T-cell (primary cell): ENCODE results near the gene SLC5A1. TPM values are rescaled to one million over a fixed set of nuclear protein-coding genes. Genes with fewer than 3 reads are reported as not detected.

Experiments used
- ATAC-seq, 4 experiments: fragments of 200-7000 bp in 3 of 4; fragments of 150-1000 bp in 1 of 4; cut with Tn5 transposase; replicated peaks in 1 of 4; 1 replicate in 3 of 4; 2 replicates in 1 of 4; pipeline ENCODE4 v1.10.0; 2021; ENCODE audit warnings: moderate library complexity in 3 of 4, mild to moderate bottlenecking in 2 of 4, moderate number of reproducible peaks in 1 of 4
- CTCF ChIA-PET, 2 donors: fragments of 300-600 bp; sonication (Branson Sonifier 250); formaldehyde crosslinking; loops; one replicate each; lab custom pipeline; 2022; ENCODE audit warnings: antibody characterized with exemption in 2 of 2; lab: Charles Lee
- POLR2A ChIA-PET, 2 donors: fragments of 300-600 bp; sonication (Branson Sonifier 250); formaldehyde crosslinking; loops; one replicate each; lab custom pipeline; 2022; ENCODE audit warnings: antibody characterized with exemption in 2 of 2; lab: Charles Lee
- DNase-seq, 35 experiments: peaks; one replicate each; pipeline versions ENCODE4 v3.0.0 to v3.0.0-alpha.2; 2013 to 2023
- H3K27ac ChIP-seq: one replicate; pipeline ENCODE4 v1.5.1; 2013; ENCODE audit warnings: low read length
- H3K27me3 ChIP-seq, 2 experiments: replicated peaks in 1 of 2; 1 replicate in 1 of 2; 2 replicates in 1 of 2; pipeline versions ENCODE4 v1.6.1 to v1.7.0; 2013; ENCODE audit warnings: low read length in 1 of 2, mixed read lengths in 1 of 2; ENCODE audit not compliant: control insufficient read depth in 2 of 2, insufficient read depth in 2 of 2; ENCODE audit errors: extremely low read depth in 1 of 2
- H3K36me3 ChIP-seq, 2 donors: 1 replicate in 1 of 2; 2 replicates in 1 of 2; pipeline versions ENCODE4 v1.6.1 to v1.7.0; 2013; ENCODE audit warnings: low read length in 1 of 2; ENCODE audit not compliant: control insufficient read depth in 2 of 2, insufficient read depth in 1 of 2; ENCODE audit errors: extremely low read depth in 1 of 2
- H3K4me1 ChIP-seq, 2 experiments: 1 replicate in 1 of 2; 2 replicates in 1 of 2; pipeline versions ENCODE4 v1.6.1 to v1.7.0; 2013; ENCODE audit warnings: low read length in 2 of 2, mixed read lengths in 1 of 2; ENCODE audit not compliant: insufficient read depth in 2 of 2, control insufficient read depth in 1 of 2; ENCODE audit errors: extremely low read depth in 1 of 2
- H3K4me3 ChIP-seq, 2 donors: 1 replicate in 1 of 2; 2 replicates in 1 of 2; pipeline versions ENCODE4 v1.5.1 to v1.7.0; 2013; ENCODE audit warnings: mild to moderate bottlenecking in 2 of 2, low read length in 1 of 2, moderate library complexity in 1 of 2; ENCODE audit not compliant: control insufficient read depth in 1 of 2; ENCODE audit errors: extremely low read depth in 1 of 2
- H3K9me3 ChIP-seq: 2 replicates; pipeline ENCODE4 v1.7.0; 2013
- H3K27ac Mint-ChIP-seq, 2 donors: one replicate each; pipeline ENCODE4 v1.8.0; 2020 to 2021; ENCODE audit warnings: mild to moderate bottlenecking in 2 of 2, mixed read lengths in 2 of 2
- H3K27me3 Mint-ChIP-seq, 2 donors: one replicate each; pipeline ENCODE4 v1.8.0; 2021 to 2022; ENCODE audit warnings: mixed read lengths in 2 of 2
- H3K36me3 Mint-ChIP-seq: one replicate; pipeline ENCODE4 v1.8.0; 2021; ENCODE audit warnings: mixed read lengths
- H3K4me1 Mint-ChIP-seq, 3 donors: one replicate each; pipeline ENCODE4 v1.8.0; 2020 to 2022; ENCODE audit warnings: mixed read lengths in 3 of 3, mild to moderate bottlenecking in 1 of 3
- H3K4me3 Mint-ChIP-seq, 3 donors: one replicate each; pipeline ENCODE4 v1.8.0; 2020 to 2022; ENCODE audit warnings: mild to moderate bottlenecking in 3 of 3, mixed read lengths in 3 of 3, moderate library complexity in 3 of 3
- H3K9me3 Mint-ChIP-seq, 3 donors: one replicate each; pipeline ENCODE4 v1.8.0; 2020 to 2022; ENCODE audit warnings: mixed read lengths in 3 of 3
- WGBS: methylation state at CpG from one replicate; pipeline ENCODE4 v1.1.5; 2013; ENCODE audit warnings: missing lambda C conversion rate; ENCODE audit not compliant: insufficient coverage; 5-methylcytosine and 5-hydroxymethylcytosine counted together
- total RNA-seq, 35 experiments: library from RNA in 6 of 35; stranded (reverse) in 6 of 35; fragments of 120-200 nt in 1 of 35; gene quantifications; one replicate each; pipeline versions ENCODE4 v1.2.1 to v1.2.4 and lab custom pipeline; 2013 to 2026

SLC5A1 gene
- total RNA-seq (not detected), total RNA-seq (lab: John Stamatoyannopoulos, UW) (0 to 0.12 (median 0) reads per million in 29 experiments)
- total RNA-seq (2013), result not detected

- Histone ChIP-seq H3K9me3 (no peaks in the 10 kb centered on the region), H3K36me3 (no peaks in the 10 kb centered on the region), H3K27ac (no peak within 1 kb of the TSS), H3K4me1 (no peaks in the 10 kb centered on the region), H3K4me3 (no peak within 1 kb of the TSS), H3K27me3 (peaks cover 0 to 35% of the 10 kb centered on the region in 2 experiments)
- Mint-ChIP-seq H3K4me3 (no peak within 1 kb of the TSS), H3K9me3 (no peaks in the 10 kb centered on the region), H3K27me3 (peaks cover 57 to 64% of the 10 kb centered on the region in 2 donors), H3K4me1 (no peaks in the 10 kb centered on the region), H3K27ac (no peak within 1 kb of the TSS), H3K36me3 (no peaks in the 10 kb centered on the region)
- 30% methylated on average over 21 of the region's 21 CpGs for WGBS
- CTCF ChIA-PET, result interaction anchor here in 1 of 2 donors (0.5 kb wide), 1 partner anchor 135 kb away, joined by 4 read pairs; no protein-coding TSS in a partner anchor
- POLR2A ChIA-PET, result interaction anchor here in 1 of 2 donors (0.9 kb wide), 1 partner anchor 11 kb away, joined by 6 read pairs; no protein-coding TSS in a partner anchor
- DNase-seq (no peak), ATAC-seq (no peak)
Observed at GRCh38 chr22:32042924-32043323, at the start of gene SLC5A1. SLC5A1 (plus strand) TSS chr22:32043261; CDS start chr22:32043282, 21 bp downstream.

- Mint-ChIP-seq H3K4me3 (no peak overlapping the region), H3K27me3 (peaks cover 21 to 26% of the 10 kb centered on the region in 2 donors), H3K36me3 (no peaks in the 10 kb centered on the region), H3K9me3 (no peaks in the 10 kb centered on the region), H3K27ac (no peak overlapping the region), H3K4me1 (peaks cover 0 to under 1% (median 0%) of the 10 kb centered on the region in 3 donors)
- Histone ChIP-seq H3K4me1 (no peaks in the 10 kb centered on the region), H3K4me3 (no peak overlapping the region), H3K27ac (no peak overlapping the region), H3K9me3 (no peaks in the 10 kb centered on the region), H3K27me3 (peaks cover 0 to 7% of the 10 kb centered on the region in 2 experiments), H3K36me3 (no peaks in the 10 kb centered on the region)
- ChIA-PET CTCF (interaction anchor here in 1 of 2 donors (0.7 kb wide), 1 partner anchor 239 kb away, joined by 3 read pairs; no protein-coding TSS in a partner anchor), POLR2A (no interaction called here)
- DNase-seq, result no peak
- WGBS, result no CpG with 5 or more reads among the region's 3 CpGs
- ATAC-seq, result no peak
Observed at GRCh38 chr22:31995046-31995445, 48.0 kb upstream of the SLC5A1 start.

GRCh38 chr22:31995807-31996206 lies 47.3 kb upstream of the SLC5A1 start:
- H3K4me3 ChIP-seq, result no peak overlapping the region
- no peaks in the 10 kb centered on the region for H3K4me1 ChIP-seq
- DNase-seq (no peak), ATAC-seq (no peak)
- Mint-ChIP-seq H3K36me3 (no peaks in the 10 kb centered on the region), H3K27me3 (peaks cover 20 to 22% of the 10 kb centered on the region in 2 donors), H3K4me1 (peaks cover 5 to 6% (median 5%) of the 10 kb centered on the region in 3 donors), H3K27ac (no peak overlapping the region), H3K9me3 (no peaks in the 10 kb centered on the region), H3K4me3 (no peak overlapping the region)
- POLR2A ChIA-PET, result no interaction called here
- no peaks in the 10 kb centered on the region for H3K9me3 ChIP-seq
- no peak overlapping the region for H3K27ac ChIP-seq
- no CpG with 5 or more reads among the region's 3 CpGs for WGBS
- CTCF ChIA-PET, result no interaction called here
- H3K36me3 ChIP-seq, result no peaks in the 10 kb centered on the region
- peaks cover 0 to 7% of the 10 kb centered on the region in 2 experiments for H3K27me3 ChIP-seq

- H3K27ac ChIP-seq, result no peak overlapping the region
- H3K4me3 Mint-ChIP-seq, result no peak overlapping the region
- H3K9me3 ChIP-seq, result no peaks in the 10 kb centered on the region
- ATAC-seq (no peak), DNase-seq (no peak)
- no peak overlapping the region for H3K27ac Mint-ChIP-seq
- WGBS, result no CpG with 5 or more reads among the region's 3 CpGs
- no peaks in the 10 kb centered on the region for H3K36me3 Mint-ChIP-seq
- ChIA-PET POLR2A (no interaction called here), CTCF (no interaction called here)
- H3K36me3 ChIP-seq, result no peaks in the 10 kb centered on the region
- H3K4me1 ChIP-seq, result no peaks in the 10 kb centered on the region
- H3K4me1 Mint-ChIP-seq, result peaks cover 5 to 6% (median 5%) of the 10 kb centered on the region in 3 donors
- H3K27me3 ChIP-seq, result peaks cover 0 to 5% of the 10 kb centered on the region in 2 experiments
- peaks cover 17 to 20% of the 10 kb centered on the region in 2 donors for H3K27me3 Mint-ChIP-seq
- H3K4me3 ChIP-seq, result no peak overlapping the region
- H3K9me3 Mint-ChIP-seq, result no peaks in the 10 kb centered on the region
Observed at GRCh38 chr22:31998784-31999385, 44.2 kb upstream of the SLC5A1 start.

GRCh38 chr22:32000181-32000580 lies 42.9 kb upstream of the SLC5A1 start:
- Mint-ChIP-seq H3K9me3 (no peaks in the 10 kb centered on the region), H3K4me1 (peaks cover 5 to 6% (median 5%) of the 10 kb centered on the region in 3 donors), H3K27ac (no peak overlapping the region), H3K4me3 (no peak overlapping the region), H3K36me3 (no peaks in the 10 kb centered on the region), H3K27me3 (peaks cover 17 to 24% of the 10 kb centered on the region in 2 donors)
- ChIA-PET CTCF (no interaction called here), POLR2A (interaction anchor here in 1 of 2 donors (0.7 kb wide), 1 partner anchor 53 kb away, joined by 5 read pairs; no protein-coding TSS in a partner anchor)
- ATAC-seq (peak in 1 of 4 experiments; percentile 63), DNase-seq (no peak)
- peaks cover 0 to 5% of the 10 kb centered on the region in 2 experiments for H3K27me3 ChIP-seq
- no peak overlapping the region for H3K4me3 ChIP-seq
- no peaks in the 10 kb centered on the region for H3K4me1 ChIP-seq
- H3K36me3 ChIP-seq, result no peaks in the 10 kb centered on the region
- H3K27ac ChIP-seq, result no peak overlapping the region
- no peaks in the 10 kb centered on the region for H3K9me3 ChIP-seq
- 20% methylated on average over 1 of the region's 1 CpG for WGBS

GRCh38 chr22:32005453-32005852 lies 37.6 kb upstream of the SLC5A1 start:
- H3K27ac ChIP-seq, result no peak overlapping the region
- H3K9me3 Mint-ChIP-seq, result peaks cover 0 to 6% (median 0%) of the 10 kb centered on the region in 3 donors
- ATAC-seq (no peak), DNase-seq (no peak)
- no peaks in the 10 kb centered on the region for H3K36me3 Mint-ChIP-seq
- POLR2A ChIA-PET, result no interaction called here
- peaks cover under 1 to 2% (median under 1%) of the 10 kb centered on the region in 3 donors for H3K4me1 Mint-ChIP-seq
- no peaks in the 10 kb centered on the region for H3K4me1 ChIP-seq
- WGBS, result no CpG with 5 or more reads among the region's 1 CpG
- no peak overlapping the region for H3K27ac Mint-ChIP-seq
- CTCF ChIA-PET, result no interaction called here
- no peaks in the 10 kb centered on the region for H3K9me3 ChIP-seq
- H3K36me3 ChIP-seq, result no peaks in the 10 kb centered on the region
- peaks cover 8 to 12% of the 10 kb centered on the region in 2 donors for H3K27me3 Mint-ChIP-seq
- no peak overlapping the region for H3K4me3 Mint-ChIP-seq
- peaks cover 0 to 6% of the 10 kb centered on the region in 2 experiments for H3K27me3 ChIP-seq
- no peak overlapping the region for H3K4me3 ChIP-seq
